Smooth muscle cell of the brain vasculature (primary cell): Measurements from ENCODE around the gene TUBGCP6.

ENCODE experiments used
- DNase-seq: peaks from one replicate; pipeline ENCODE4 v3.0.0-alpha.2; 2012; ENCODE audit warnings: low read depth, low spot score

TUBGCP6 gene

DNA sequence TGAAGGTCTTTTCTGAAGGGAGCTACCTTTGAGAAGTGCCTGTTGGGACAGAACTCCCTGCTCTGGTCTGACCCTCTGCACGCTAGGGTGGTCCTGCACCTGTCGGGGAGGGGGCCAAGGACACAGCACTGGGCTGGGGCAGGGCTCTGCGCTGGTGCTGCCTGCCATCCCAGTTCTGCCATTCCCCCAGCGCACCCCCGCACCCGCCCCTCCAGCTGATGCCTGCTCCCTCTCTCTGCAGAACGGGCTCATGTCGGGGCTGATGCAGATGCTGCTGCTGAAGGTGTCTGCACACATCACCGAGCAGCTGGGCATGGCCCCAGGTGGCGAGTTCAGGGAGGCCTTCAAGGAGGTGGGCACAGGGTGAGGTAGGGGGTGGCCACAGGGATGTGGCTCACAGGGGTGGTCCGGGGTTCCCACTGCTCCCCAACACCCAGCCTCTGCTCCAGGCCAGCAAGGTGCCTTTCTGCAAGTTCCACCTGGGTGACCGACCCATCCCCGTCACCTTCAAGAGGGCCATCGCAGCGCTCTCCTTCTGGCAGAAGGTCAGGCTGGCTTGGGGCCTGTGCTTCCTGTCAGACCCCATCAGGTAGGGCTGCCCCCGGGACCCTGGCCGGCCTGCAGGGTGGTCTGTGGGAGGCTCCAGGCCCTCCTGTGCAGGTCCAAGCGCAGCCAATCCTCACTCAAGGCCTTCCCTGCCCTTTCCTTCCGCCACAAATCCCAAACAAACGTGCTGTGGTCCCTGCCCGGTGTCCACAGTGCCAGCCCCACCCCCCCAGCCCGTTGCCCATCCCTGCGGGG lies 47.6 kb downstream of the TUBGCP6 start:
- no peak for DNase-seq

DNA sequence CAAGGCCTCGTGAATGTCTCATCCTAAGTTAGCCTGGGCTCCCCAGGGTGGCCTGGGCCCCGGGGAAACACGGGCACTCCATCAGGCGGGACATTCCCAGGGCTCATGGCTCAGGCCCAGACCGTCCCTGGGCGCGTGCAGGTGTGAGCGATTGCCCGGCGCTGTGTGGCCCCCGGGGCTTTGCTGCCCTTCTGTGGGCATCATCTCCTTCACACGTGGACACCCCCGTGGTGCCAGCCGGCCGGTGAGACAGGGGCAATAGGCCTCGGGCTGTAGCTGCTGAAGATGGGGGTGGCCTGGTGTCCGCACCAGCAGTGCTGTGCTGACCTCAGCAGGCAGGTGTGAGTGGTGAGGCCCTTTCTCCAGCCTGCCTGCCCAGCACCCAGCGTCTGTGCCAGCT lies 48.6 kb downstream of the TUBGCP6 start:
- no peak for DNase-seq

DNA sequence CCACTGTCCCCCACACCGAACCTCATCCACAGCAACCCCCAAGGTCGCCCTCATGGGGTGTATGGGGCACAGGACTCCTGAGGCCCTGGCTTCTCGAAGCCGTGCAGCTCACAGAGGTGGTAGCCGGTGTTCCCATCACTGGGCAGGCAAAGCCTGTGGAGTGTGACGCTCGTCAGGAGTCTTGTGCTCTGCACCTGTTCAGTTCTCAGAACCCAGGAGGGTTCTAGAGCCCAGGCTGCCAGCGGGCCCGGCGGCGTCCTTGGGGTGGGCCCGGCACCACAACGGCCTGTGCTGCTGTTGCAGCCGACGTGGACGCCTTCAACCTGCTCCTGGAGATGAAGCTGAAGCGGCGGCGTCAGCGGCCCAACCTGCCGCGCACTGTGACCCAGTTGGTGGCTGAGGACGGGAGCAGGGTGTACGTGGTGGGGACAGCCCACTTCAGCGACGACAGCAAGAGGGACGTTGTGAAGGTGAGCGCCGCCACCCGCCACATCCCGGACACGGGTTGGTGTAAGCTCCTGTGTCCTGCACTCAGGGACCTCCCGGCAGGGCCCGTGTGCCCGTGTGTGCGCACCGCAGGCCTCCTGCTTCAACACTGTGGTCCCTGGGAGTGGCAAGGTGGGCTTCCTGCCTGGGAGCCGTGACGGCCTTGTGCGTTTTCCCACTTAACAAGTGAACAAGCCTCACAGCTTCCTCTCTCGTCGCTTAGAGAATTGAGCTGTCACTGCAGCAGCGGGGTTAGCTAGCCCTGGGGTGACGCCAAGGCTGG lies 50.6 kb downstream of the TUBGCP6 start:
- no peak for DNase-seq

GRCh38 chr22:50193621-50194020 lies 51.2 kb downstream of the TUBGCP6 start:
- DNase-seq: no peak

DNA sequence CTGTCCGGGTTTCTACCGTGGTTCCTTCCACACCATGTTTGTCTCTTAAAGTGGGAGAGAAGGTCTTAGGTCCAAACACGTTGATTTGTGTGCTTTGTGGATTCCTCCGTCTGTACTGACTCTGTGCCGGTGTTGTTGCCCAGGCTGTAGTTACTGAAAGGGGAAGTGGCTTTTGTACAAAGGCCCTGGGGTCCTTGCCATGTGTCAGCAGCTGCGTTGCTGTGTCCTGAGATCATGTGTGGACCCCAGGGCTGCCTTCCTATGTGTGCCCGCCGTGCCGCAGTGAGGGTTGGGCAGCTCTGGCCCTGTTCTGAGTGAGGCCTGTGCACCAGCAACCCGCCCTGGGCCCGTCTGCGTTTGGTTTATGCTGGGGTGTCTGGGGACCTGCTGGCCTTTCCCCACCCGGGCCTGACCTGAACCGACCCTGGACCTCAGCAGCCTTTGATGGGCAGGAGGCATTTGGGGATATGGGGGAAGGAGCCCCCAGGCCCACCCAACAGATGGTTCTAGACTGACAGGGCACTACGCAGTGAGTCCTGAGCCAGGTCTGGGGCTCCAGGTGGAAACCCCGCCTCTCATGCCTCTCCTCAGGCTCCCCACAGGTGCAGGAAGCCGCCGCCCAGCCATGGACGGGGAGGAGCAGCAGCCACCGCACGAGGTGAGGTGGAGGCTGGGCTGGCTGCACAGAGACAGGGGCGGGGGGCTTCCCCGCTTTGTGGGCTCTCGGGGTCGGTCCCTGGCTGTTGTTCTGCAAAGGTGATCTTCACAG lies 52.2 kb downstream of the TUBGCP6 start:
- DNase-seq: no peak

DNA sequence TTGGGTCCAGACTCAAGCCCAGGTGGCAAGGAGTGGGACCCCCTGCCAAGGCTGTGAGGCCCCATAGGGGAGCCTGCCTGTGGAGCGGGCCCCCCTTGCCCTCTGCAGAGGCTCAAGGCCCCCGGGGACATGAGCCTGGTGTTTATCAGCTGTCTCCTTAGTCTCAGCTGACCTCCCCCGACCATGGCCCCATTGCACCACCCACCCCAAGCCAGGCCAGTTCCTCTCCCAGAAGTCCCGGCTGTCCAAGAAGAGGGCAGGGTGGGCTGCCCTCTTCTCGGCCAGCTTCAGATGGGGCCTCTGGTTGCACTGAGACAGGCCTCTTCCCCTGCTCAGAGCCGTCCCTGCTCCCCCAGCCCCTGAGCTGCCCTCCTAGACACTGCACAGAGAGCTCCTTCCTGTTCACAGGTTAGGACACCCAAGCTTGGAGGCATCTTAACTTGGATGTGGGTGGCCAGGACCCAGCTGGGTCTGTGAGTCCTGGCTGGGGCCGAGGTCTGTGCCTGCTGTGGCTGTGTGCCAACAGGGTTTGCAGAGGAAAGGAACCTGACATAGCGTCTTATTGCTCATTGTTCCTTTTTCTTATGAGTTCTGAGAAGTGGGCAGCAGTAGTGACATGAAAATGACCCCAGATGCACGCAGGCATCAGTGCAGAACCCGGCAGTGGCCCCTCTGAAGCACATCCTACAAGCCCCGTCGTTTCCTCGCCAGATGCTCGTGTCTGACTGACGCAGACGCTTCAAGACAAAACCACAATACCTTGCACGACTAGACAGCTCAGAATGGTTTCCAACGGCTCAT lies 53.7 kb downstream of the TUBGCP6 start:
- no peak for DNase-seq

DNA sequence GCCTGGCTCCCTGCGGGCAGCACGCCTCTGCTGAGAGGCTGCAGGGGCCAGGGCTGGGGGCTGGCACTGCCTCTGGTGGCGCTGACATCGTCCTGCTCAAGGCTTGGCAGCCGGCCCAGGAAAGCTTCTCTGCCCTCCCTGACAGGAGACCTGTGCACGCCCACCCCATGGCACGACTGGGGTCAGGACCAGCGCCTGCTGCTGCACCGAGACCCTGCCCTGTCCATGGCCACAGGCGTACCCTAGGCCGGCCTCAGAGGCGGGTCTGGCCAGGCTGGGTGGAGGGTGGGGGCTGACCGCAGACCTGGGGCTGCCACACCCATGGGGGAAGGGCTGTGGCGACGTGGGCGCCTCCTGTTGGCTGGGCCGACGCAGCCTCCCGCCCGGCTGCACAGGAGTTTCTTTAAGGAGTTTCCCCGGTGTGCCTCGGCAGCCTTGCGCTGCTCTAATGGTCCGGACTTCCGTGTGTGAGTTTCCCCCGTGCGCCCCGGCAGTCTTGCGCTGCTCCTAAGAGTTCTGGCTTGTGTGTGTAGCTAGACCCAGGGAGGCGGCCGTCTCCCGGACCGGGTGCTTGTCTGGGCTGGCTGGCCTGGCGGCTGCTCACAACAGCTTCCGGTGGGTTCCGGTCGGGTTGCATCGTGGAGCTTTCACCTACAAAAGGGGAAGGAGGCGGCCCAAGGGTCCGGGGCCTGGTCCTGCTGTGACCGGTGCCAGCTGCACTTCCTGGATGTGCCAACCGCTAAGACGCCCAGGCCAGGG lies 54.5 kb downstream of the TUBGCP6 start:
- DNase-seq: no peak

- no peak for DNase-seq
These were observed 55.0 kb downstream of the TUBGCP6 start for GRCh38 chr22:50189849-50190181.

DNA sequence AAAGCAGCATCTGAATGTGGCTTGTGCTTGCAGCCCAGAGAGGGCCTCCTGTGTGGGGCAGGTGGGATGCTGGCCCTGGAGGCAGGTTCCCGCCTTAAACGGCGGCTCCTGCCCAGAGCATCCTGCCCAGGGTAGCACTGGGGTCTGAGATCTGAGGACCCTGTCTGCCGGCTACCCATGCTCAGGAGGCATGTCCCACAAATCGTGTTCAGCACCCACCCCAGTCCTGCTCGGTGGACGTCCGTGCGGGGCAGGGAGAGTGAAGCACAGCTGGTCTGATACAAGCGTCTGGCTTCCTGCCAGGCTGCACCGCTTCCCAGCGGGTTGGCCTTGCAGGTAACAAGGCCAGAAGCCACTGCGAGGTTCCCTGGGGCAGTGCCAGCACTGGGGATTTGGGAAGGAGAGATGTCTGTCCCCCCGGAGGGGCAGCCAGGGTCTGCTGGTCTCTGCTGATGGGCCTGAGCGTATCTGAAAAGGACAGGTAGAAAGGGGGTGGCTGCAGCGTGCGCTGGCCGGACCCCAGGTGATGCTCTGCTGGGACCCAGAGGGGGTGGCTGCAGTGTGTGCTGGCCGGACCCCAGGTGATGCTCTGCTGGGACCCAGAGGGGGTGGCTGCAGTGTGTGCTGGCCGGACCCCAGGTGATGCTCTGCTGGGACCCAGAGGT lies 55.5 kb downstream of the TUBGCP6 start:
- DNase-seq: no peak

GRCh38 chr22:50188356-50188755 lies 56.5 kb downstream of the TUBGCP6 start:
- DNase-seq: no peak

- DNase-seq: no peak
These were observed 57.9 kb downstream of the TUBGCP6 start for GRCh38 chr22:50186761-50187523.

DNA sequence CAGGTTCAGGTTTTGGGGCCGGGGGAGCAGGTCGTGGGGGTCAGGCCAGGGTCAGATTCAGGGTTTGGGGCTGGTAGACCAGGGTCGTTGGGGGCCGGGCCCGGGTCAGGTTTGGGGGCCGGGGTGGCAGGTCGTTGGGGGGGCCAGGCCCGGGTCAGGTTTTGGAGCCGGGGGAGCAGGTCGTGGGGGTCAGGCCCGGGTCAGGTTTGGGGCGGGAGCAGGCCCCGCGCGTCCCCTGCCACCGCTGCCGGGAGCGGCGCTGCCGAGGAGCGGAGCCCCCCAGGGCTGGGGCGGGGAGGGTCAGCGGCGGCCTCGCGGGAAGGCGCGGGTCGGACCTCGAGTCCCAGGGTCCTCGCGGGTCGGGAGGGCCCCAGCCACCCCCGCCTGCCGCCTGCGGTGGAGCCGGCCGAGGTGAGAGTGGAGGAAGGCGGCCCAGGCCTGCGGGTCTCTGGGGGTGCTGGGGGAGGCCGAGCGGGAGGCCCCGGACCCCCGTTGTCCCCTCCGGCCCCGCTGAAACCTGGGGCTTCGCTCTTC lies 58.6 kb downstream of the TUBGCP6 start:
- no peak for DNase-seq

GRCh38 chr22:50185375-50186087 lies 59.3 kb downstream of the TUBGCP6 start, which contains the start of gene TRABD:
TRABD (plus strand) TSS chr22:50185913; CDS start chr22:50193061, 7,148 bp downstream.
- peak; percentile 50 for DNase-seq

DNA sequence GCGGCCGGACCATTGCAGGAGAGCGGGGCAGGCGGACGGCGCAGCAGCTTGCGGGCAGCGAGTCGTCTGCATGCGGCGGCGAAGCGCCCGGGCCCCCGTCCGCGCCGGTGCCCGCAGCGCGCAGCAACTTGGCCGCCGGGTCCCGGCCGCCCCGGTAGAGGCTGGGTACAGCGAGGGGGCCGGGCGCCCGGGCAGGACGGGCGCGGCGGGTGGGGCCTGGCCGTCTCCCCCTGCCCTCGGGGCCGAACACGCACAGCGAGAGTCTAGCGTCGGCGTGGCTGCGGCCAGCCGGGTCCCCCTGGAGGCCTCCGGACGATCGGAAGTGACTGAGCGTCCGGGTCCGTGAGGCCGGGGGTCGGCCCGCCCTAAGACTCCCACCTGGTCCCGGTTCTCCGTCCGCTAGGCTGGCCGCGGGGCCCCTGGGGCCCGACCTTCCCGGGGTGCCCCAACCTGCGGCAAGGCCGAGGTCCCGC lies 59.9 kb downstream of the TUBGCP6 start:
- no peak for DNase-seq

- DNase-seq: no peak
These were observed 60.6 kb downstream of the TUBGCP6 start for GRCh38 chr22:50184004-50184901.

DNA sequence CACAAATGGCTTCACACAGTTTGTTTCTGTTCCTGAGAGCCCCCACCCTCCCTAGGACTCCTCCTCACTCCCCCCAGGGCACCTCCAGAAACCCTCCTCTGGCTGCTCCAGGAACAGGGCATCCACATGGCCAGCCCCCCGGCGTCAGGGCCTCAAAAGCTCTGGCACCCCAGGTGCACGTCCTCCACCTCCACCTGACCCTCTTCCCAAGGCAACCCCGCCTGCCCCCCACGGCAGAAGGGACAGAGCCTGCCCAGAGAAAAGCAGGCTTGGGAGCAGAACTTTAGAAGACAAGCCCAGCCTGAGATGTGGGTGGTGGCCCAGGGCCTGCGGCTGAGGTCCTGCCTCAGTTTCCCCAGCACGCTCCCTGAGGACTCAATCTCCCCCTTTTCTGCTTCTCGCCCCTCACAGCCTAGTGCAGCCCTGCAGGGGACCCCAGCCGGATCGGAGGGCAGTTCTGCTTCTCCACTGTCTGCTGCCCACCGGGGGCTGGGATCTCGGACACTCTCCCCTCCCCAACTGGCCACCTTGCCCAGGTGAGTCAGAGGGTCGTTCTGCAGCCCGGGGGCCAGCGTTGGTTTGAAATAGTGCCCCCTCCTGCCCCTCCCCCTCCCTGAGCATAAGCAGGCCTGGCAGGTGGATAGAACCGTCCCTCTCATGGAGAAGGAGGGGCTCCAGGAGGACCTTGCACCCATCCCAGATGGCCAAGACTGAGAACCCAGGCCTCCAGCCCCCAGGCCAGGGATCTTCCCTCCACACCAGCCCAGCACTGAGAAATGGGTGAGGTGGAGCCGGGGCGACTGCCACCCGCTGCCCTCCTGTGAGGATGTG lies 61.5 kb downstream of the TUBGCP6 start:
- DNase-seq: no peak
